ENCODE measurements around the gene B4GALT2.

The B4GALT2 gene

DNA sequence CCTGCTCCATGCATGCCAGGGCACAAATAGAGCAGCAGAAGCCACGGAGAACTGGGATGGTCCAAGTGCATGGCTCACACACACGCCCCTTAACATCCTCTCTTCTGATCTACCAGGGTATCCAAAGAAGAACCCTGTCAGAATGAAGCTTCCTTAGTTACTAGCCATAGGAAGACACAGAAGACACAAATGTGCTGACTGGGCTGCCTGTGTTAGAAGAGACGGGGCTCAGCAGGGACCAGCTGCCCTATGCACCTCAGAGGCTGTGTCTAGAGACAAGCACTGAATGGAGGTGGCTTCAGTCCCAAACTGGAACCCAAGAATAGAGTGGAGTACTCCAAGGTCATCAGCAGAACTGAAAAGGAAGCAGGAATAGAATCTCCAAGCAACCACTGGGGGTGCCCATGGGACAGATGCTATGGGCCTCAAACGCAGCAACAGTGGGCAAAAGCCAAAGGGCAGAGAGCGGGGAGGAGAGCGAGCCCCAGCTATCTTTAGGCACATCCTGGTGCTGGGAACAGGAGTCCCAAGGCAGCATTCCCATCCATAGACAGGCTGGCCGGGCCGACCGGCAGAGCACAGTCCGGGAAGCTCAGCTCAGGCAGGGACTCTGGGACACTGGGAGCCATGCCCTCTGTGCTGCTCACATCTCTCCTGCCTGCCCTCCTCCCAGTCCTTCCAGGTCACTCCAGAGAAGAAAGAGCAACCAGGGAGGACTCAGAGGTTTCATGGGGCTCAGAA is 42.7 kb downstream of the B4GALT2 start:
- no peak overlapping the region for H3K27ac ChIP-seq
- DNase-seq (ENCODE audit: low read depth, low spot score) = no peak

DNA sequence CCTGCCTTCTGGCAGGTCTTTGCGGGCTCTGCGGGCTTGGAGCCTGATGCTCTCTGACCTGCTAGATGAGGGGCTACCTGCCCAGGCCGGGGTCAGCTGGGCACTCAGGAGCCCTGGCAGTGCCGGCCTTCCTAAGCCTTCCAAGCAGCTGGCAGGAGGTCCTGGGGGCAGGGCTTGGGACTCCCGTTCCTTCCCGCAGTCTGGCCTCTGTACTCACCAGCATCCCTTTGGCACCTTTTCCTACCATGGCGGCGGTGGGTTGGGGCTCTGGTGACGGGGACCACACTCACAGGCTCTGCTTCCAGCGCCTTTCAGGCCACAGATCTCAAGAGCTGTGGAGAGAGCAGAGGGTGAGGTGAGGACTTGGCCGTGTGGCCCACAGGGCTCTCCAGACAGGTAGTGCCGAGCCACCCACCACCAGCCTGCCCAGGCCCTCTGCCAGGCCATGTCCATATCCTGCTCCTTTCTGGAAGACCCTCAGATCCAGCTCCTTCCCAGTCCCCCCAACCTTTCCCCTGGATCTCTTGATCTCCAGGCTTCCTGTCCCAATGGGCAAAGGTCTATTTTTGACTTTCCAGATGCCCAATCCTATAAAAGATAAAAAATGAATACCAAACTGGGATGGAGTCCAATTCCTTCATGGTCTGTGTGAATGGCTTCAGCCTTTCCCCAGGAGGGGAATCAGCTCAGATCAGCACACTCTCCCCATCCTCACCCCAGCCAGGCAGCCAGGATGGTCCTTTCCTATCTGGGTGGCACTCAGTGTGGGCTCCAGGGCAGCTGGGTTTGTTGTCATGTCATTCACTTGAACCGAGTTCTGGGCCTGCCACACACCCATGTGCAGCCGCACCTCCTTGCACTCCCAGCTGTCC is 45.3 kb downstream of the B4GALT2 start:
- H3K27ac ChIP-seq = peak overlapping the region; percentile 0
- DNase-seq (ENCODE audit: low read depth, low spot score) = no peak

DNA sequence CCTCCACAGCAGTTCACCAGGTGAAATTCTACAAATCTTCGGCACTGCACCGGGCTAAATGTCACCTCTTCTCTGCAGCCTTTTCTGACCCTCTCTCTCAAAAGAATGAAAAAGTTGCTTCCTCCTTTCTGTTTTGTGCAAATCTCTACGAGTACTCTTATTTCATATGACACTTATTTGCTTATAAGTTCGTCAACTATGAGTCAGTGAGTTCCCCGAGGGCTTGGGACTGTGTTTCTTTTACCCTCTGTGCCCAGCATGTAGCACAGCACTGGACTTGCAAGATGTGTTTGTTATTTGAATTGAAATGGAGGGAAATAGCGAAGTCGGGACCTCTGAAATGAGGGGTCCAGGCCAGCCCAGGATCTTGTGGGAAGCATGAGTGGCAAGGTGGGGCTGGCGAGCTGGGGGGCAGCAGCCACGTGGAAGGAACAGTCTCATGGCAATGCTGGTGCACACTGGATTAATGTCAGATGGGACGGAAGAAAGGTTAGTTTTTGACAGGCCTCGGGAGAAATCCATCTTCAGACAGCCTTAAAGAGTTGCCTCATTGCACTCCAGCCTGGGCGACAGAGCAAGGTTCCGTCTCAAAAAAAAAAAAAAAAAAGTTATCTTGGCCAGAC is 46.0 kb downstream of the B4GALT2 start:
- no peak for DNase-seq (ENCODE audit: low read depth, low spot score)

DNA sequence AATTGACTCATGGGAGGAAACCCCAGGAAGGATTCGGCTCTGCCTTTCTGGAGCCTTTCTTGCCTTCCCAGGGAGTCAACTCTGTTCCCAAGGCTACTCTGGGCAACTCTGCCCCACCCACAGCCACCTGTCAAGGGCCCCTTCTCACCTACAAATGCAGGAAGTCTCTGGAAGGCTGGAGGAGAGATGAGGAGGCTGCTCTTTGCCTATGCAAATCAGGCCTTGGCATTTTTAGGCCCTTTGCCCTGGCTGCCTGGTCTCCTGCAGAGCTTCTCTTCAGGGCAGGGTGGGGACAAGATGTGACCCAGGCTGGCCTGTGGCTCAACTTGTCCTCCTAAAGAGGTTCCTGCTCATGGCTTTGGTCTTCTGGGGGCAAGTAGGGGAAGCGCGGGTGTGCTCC is 46.8 kb downstream of the B4GALT2 start:
- no peak for DNase-seq (ENCODE audit: low read depth, low spot score)
- H3K27ac ChIP-seq = peak overlapping the region; percentile 7

More for the DNA sequence above, 46.0 kb downstream of the B4GALT2 start:
- H3K27ac ChIP-seq = peak overlapping the region; percentile 0

DNA sequence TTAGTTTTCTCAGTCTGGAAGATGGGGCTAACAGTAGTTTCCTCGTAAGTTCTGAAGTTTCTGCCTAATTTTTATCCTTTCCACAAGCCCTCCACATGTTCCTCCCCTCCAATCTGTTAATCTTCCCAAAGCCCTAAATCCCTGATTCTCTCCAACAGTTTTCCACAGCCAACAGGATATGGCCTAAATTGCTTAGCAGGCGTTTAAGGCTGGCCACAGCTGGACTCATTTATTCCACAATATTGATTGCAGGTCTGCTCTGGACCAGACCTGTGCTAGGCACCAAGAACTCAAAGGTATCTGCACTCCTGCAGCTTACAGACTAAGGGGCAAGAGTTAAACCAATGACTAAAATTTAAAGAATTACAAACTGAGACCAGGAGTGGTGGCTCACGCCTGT is 48.3 kb downstream of the B4GALT2 start:
- H3K27ac ChIP-seq = no peak overlapping the region
- DNase-seq (ENCODE audit: low read depth, low spot score) = no peak

DNA sequence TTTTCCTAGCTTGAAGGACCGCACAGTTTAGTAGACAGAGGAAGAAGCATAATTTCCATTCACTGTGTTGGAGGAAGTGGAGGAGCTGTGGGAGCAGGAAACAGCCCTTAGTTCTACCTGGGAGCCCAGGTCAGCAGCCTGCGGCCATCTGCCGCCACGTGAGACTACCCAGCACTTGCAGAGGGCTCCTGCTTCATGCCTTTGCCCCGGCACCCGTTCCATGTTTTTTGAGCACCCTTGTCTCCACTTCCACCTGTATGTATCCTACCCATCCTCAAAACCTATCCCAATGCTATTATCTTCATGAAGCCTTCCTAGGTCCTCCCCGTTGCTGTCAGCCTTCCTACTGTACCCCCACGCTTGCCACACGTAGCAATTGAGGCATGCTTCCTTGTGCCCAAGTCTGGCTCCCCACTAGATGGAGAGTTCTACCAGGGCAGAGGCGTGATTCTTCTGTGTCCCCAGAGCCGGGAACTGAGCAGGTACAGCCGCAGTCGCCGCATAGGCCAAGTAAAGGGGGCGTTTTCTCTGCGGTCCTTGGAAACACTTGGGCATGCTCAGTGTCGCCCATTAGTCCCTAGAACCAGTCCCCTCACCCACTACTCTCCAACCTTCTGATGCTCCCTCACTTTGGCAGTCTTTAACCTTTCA is 50.4 kb downstream of the B4GALT2 start:
- peak overlapping the region; percentile 89 for H3K27ac ChIP-seq
- DNase-seq (ENCODE audit: low read depth, low spot score) = no peak

DNA sequence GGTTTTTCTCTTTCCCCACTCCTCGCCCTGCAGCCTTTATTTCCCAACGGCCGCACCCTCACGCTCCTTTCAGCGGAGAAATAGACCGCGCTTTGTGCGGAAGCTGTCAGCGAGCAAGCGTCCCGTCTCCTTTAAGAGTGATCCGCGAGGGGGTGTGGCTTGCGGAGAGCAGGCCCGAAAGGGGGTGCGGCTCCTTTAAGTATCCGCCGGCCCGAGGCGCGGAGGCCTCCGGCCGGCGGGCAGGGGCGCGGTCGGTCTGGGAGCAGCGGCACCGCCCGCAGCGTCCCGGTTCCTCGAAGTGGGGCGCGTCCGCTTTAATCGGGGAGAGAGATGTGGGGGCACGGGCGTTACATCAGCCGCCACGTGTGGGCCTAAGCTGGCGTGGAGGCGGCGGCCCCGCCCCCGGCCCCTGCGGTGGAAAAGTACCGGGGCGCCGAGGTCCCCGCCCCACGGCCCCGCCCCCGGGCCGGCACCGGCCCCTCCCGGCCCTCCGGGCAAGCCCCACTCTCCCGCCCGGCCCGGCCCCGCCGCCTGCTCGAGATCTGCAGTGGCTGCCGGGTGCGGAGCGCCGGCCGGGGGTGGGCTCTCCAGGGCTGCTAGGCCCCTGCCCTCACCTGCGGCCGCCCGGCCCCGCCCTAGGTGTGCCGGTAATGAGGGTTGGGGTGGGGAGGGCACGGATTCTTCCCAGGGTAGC is 51.0 kb downstream of the B4GALT2 start:
- peak; percentile 65 for DNase-seq (ENCODE audit: low read depth, low spot score)
- peak overlapping the region; percentile 89 for H3K27ac ChIP-seq

DNA sequence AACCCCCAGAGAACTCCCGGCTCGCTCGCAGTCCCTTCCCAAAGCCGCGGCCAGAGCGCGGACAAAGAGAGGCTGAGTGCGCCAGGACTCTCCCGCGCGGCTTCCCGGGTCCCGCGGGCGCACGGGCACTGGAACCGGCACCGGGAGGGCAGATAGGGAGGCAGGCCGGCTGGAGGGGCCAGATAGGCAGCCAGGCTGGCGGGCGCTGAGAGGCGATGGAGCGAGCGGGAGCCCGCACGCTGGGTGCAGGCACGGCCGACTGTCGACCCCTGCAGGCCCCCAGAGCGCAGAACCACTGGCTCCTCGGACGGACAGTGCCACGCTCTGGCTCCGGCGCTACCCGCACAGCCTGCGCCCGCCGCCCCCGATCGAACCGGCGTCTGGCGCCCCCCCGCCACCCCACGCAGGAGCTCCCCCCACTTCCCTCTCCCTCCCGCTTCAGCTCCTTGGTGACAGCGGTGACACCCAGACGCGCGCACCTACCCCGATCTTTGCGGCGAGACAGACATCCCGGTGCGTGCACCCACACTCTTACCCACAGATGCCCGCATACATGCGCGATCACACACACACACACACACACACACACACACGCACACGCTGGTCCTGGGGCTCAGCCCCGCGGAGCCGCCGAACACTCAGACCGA is 51.7 kb downstream of the B4GALT2 start:
- H3K27ac ChIP-seq = peak overlapping the region; percentile 89
- DNase-seq (ENCODE audit: low read depth, low spot score) = no peak

DNA sequence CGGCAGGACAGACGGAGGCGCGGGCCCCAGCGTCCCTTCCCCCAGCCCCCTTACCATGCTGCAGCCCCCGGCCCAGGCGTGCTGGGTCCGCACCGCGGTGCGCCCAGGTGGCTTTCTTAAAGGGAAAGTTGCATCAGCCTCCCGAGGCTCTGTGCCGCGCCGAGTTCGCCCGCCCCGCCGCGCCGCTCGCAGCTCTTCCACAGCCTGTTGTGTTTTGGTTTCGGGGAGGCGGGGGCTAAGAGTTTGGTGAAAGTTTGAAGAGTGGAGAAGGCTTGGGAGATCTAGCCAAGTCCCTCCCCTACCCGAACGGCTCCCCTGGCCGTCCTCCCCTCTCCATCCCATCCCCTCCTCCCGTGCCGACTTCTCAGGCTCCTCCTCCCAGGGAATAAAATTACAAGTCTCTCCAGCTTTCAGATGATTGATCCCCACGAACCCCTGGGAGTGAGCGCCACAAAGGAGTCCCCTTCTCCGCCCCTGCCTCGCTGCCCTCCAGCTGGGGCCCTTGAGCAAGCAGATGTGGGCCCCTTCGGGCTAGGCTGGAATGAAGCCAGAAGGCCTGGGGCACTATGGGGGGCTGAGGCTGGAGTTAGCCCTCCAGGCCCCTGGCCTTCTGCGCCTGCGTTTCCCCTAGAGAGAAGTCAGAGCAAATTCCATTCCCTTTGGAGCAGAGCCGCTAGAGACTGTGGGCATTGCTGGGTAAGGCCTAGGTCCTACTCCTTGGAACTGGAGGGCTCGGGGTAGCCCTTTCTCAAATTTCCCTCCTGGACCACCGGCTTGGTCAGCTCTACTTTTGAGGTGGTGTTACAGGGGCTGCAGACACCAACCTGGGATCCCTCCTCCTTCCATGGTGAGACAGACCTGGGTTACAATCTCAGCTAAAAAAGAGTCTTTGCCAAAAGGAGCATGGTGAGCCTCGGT is 52.5 kb downstream of the B4GALT2 start, which contains the start of gene SLC6A9:
Gene SLC6A9, minus strand, starts transcription at position 211 of the 918 bp plus-strand sequence. CDS start 7,185 bp downstream, outside the sequence.
- no peak for DNase-seq (ENCODE audit: low read depth, low spot score)
- peak within 1 kb of the TSS; percentile 89 for H3K27ac ChIP-seq

DNA sequence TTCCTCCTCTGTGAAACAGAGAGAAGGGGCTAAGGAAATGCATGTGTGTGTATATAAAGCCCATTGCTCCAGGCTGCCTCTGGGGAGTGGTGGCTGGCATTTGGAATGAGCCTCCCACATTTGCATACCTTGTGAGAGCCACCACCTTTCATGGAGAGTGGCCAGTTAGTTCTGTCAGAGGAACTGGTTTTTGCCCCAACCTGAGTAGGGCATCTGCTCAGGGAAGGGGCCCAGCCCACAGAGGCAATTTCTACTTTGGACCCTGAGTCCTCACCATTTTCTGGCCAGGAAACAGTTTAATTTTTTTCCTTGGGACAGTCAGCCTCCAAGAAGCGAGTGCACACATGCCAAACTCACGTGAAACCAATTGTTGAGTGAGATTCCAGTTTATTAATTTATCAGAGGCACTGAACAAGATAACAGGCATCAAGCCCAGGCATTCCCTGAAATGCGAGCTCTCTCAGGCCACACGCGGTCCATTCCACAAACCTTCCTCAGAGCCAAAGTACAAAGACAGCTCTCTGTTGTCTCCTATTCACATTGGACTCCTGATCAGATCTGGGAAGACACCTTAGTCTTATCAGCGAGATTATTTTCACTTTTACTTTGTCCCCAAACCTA is 53.3 kb downstream of the B4GALT2 start:
- H3K27ac ChIP-seq = peak overlapping the region; percentile 89
- no peak for DNase-seq (ENCODE audit: low read depth, low spot score)

DNA sequence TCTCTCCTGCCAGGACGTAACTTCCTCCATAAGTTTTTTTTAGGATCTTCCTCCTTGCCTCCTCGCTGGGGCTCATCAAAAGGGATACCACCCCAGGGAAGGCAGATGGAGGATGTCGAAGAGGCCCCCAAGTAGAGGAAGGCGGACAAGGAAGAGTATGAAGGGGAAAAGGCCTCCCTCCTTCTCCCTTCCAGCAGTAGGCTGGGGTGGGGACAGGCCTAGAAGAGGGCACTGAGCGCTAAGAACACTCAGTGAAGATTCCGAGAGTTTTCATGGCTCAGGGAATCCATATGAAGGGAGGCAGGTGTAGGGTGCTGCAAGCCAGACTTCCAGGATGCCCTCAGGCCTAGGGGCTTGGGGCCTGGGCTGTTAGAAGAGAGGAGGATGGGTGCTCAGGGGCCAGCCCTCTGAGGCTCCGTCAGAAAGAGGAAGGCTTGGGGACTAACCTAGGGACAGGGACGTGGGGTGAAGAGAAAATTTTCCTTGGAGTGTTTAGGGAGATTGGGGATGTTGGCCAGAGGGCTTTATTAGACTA is 54.1 kb downstream of the B4GALT2 start:
- no peak overlapping the region for H3K27ac ChIP-seq
- no peak for DNase-seq (ENCODE audit: low read depth, low spot score)

DNA sequence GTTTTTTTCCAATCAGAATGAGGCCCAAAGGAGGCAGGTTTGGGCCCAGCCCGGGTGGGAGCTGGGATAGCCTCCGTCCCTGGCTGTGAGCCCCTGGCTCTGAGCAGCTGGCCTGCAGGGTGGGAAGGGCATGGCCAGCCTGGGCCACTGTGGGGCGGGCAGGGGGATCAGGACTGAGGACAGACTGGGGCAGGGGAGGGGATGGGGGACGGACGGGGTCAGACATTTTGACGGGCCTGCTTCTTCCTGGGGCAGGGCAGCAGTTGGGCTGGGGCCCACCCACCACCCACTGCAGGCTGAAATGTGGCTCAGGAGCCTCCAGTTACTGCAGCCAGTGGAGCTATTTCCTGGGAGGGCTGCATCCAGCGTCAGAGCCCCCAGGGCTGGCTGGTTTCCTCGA is 54.7 kb downstream of the B4GALT2 start:
- no peak for DNase-seq (ENCODE audit: low read depth, low spot score)
- H3K27ac ChIP-seq = no peak overlapping the region

DNA sequence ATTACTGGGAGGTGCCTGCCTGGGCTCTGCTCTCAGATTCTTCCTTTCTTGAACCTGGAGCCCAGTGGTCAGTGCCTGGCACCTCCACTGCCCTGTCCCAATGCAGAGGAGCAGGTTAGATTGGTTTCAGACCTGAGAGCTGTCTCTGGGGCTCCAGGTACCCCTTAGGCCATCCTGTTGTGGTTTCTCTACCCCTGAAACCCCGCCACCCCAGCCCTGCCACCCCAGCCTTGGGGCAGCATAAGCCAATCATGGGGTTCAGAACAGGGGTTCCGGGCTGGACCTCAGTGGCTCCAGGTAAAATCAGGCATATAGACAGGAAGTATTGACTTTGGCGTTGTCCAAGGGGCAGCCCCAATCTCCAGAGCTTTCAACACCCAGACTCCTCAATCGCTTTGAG is 55.4 kb downstream of the B4GALT2 start:
- H3K27ac ChIP-seq = no peak overlapping the region
- no peak for DNase-seq (ENCODE audit: low read depth, low spot score)

DNA sequence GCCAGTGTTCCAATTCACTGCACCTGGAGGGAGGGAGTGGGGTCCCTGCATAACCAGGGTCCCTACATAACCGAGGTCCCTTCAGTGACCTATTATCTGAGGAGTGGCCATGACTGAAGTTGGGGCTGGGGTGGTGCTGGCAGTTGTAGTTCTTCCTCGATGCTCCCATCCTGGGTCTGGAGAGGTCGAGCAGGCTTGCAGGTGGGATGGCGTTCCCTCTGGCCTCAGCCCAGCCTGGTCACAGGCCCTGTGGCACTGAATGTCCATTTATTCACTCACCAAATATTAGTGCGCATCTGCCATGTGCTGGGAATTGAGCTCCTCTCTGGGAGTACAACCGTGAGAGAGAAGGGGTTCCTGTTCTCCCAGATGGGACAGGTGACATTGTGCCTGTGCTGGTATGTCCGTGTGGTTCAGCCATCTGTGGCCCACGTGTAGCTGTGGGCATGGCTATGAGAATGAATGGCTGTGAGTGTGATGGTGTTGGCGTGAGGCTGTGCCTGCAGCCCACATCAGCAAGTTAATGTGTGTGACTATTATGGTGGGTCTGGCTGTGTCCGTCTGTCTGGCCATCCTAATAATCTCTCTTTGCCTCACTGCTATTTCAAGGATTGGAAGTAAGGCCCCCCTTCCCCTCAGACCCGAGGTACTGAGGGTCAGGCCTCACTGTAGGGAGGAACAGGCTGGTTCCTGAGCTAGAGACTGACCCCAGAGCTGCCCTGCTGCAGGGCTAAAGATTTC is 56.1 kb downstream of the B4GALT2 start:
- H3K27ac ChIP-seq = no peak overlapping the region
- no peak for DNase-seq (ENCODE audit: low read depth, low spot score)

DNA sequence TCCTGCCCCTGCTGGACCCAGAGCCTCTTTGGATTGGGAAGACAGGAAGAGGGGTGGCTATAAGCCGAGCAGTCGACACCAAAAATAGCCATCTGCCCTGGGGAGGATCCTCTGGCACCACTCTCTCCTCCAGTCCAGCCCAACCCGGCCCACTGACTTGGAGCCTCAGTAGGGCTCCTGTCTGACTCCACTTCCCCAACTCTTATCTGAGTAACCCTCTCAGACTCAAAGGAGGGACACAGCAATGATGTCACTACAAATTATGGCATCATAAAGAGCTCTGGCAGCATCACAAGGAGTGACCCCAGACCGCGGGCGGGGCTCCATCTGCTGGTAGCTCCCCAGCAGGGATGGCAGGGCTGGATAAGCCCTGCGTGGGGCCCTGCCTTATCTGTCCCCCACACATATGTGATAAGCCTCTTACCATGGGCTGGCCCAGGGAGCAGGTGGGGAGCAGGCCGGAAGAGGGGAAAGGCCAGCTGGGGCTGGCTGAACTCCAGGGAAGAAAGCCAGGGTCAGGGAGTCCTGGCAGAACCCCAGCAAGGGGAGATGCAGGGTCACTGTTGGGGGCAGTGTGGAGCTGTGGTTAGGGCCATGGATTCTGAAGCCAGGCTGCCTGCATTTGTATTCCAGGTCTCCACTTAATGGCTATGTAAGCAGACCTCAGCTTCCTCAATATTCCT is 56.9 kb downstream of the B4GALT2 start:
- no peak for DNase-seq (ENCODE audit: low read depth, low spot score)
- H3K27ac ChIP-seq = peak overlapping the region; percentile 13

DNA sequence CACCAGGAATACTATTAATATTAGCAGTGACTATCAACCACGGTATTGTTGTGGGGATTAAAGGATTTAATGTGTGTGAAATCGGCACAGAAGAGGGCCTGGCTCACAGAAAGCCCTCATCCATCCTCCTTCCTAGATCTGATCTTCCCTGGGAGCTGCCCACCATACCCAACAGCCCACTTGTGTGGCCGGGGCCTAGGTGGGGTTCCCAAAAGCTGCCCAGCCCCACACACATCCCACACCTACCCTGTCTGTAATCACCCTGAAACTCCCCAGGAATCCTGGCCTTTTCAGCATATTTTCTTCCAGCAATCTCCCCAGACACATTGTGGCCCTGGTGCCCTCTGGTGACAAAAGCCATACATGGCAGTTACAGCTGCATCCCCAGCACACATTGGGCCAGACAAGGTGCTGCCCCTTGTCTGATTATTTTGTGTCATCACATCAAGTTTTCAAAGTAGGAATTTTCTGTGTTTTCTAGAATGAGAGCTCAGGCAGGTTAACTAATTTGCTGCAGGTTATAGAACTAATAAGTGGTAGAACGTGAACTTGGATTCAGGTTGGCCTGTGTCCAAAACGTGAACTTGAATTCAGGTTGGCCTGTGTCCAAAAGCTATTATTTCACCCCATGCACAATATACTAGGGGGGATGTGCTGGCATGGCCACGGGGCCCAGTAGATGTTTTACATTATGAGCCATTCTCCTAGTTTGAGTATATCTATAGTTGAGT is 57.6 kb downstream of the B4GALT2 start:
- H3K27ac ChIP-seq = peak overlapping the region; percentile 13
- DNase-seq (ENCODE audit: low read depth, low spot score) = no peak

Measured in epithelial cell of prostate (primary cell).